T-helper 2 cell treated with Interferon-gamma antibody and Interleukin-4, amounts not matched to agents 100 ng/mL and 5 ng/mL, for 36 hours (primary cell): ENCODE results near the gene ATP8A1. TPM values are rescaled to one million over a fixed set of nuclear protein-coding genes. Genes with fewer than 3 reads are reported as not detected.
"Not testable (repeated sequence)": the region's sequence is repeated elsewhere in the genome, so short reads cannot be mapped to it uniquely, and the experiment has no call there.

Experiments
- intact Hi-C: fragments of 100-400 bp; cut with micrococcal nuclease; formaldehyde crosslinking; loops from one replicate; pipeline ENCODE4 v1.15.1; 2023
- total RNA-seq: library from RNA; stranded (reverse); gene quantifications from 2 replicates; pipeline ENCODE4 v1.2.3, GENCODE V29; 2022

The ATP8A1 gene
- total RNA-seq, 1 donor from 2014 or later = 22.1 TPM

DNA sequence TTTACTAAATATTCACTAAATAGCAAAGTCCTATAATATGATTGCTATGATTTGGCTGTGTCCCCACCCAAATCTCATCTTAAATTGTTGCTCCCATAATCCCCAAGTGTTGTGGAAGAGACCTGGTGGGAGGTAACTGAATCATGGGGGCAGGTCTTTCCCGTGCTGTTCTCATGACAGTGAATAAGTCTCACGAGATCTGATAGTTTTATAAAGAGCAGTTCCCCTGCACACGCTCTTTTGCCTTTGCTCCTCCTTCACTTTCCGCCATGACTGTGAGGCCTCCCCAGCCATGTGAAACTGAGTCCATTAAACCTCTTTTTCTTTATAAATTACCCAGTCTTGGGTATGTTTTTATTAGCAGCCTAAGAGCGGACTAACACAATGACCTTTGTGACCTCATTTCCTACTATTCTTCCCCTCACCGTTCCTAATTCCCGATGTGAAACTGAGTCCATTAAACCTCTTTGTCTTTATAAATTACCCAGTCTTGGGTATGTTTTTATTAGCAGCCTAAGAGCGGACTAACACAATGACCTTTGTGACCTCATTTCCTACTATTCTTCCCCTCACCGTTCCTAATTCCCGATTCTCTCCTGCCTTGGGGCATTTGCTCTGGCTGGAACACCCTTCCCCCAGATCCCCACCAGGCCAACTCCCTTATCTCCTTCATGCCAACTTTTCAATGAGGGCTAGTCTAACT is 4.2 kb downstream of the ATP8A1 start:
- intact Hi-C loops = not testable (repeated sequence)

DNA sequence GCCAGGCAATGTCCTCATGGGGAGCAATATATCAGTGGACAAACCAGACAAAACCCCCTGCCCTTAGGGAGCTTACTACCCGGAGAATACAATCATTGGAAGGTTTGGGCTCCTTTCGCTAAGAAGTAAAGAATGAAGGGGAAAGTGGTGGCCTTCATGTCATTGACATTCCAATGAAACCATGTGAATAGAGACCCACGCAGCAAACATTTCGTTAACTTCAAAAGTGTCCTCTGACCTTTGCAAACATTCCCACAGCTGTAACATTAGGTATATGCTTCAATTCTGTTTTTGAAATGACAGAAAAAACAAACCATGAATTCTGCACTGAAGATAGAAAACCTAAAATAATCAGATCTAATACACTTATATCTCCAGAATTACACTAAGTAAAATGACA is 7.0 kb downstream of the ATP8A1 start:
- intact Hi-C loops = no loop called here

DNA sequence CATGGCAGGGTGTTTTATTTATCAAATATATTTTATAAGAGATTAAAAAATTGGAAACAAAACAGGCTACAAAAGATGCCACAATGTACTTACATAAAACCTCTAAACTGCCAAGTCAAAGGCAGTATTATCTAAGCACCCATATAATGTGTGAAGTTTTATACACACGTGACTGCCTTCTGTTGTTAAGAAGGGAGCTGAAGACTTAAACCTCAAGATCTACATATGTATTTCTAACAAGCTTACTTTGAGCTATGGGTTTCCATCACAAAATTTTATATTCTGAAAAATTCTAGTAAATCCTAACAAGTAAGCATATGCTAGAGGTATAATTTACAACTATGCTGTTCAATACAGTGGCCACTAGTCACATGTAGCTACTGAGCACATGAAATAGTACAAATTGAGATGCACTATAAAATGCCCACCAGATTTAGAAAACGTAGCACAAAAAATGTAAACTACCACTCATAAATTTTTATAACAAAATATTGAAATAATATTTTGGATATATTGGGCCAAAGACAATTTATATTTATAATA is 9.8 kb downstream of the ATP8A1 start:
- intact Hi-C loops = no loop called here

DNA sequence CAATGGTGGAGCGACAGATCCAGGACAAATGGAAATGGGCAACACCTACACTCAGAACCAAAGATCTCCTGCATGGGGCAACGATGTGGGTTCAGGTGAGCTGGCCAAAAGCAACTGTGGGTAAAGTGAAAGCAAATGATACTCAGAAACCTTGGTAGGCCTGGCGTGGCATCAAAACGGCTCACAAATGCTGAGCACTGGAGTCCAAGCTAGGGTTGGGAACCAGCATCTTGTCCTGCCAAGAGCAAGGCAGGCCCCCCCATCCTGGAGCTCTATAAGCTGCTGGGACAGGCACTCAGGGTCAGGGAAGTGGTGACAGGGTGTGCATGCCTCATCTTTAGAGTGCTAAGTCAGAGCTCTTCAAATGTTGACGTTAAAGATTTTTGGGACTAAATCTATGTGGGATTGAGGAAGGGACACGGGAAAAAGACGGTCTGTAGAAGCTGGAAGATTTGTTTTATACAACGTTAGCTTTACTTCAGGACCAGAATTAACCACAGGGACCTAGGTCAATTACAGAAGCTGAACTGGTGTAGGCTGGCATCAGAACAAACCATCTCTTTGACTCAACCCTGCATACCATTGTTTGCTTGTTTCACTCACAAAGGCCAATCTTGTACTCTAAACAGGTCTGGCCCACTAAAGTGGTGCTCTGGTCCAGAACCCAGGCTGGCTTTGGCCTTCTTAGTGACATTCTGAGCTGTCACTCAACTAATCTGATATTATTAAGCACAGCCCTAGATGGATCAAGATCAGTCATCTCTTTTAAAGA is 10.7 kb downstream of the ATP8A1 start:
- intact Hi-C loops = no loop called here

DNA sequence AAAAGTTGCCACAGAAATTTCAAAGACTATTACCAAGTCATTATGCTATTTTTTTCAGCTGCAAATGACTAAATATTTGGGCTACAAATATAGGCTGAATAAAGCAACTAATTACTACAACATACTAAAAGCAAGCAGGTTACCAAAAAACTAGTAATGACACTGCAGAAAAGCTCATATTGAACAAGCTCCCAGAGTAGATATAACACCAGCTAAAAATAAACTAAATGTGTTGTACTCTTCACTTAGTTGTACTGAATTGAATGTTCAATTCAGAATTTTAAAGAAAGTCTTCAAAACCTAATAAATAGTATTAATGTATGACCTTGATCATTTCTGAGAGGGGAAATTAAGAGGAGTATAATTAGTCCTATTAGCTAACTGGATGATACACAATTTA is 12.0 kb downstream of the ATP8A1 start:
- intact Hi-C loops = no loop called here

DNA sequence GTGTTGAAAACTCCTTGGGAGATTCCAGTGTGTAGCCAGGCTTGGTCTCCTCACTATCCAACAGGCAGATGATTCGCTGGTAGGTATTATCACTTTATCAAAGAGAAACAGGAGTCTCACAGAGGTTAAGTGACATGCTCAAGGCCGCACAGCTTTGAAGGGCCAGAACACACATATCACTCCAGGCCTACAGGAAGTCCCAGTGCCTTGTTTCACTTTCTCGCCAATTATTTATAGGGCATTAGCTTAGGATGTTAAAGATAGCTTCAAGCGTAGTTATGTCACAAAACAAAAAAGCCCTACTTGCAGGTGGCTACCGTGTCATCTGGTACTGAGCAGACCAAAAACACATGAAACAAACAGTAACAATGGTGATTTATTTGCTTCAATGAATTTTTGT is 13.2 kb downstream of the ATP8A1 start:
- intact Hi-C loops = no loop called here

DNA sequence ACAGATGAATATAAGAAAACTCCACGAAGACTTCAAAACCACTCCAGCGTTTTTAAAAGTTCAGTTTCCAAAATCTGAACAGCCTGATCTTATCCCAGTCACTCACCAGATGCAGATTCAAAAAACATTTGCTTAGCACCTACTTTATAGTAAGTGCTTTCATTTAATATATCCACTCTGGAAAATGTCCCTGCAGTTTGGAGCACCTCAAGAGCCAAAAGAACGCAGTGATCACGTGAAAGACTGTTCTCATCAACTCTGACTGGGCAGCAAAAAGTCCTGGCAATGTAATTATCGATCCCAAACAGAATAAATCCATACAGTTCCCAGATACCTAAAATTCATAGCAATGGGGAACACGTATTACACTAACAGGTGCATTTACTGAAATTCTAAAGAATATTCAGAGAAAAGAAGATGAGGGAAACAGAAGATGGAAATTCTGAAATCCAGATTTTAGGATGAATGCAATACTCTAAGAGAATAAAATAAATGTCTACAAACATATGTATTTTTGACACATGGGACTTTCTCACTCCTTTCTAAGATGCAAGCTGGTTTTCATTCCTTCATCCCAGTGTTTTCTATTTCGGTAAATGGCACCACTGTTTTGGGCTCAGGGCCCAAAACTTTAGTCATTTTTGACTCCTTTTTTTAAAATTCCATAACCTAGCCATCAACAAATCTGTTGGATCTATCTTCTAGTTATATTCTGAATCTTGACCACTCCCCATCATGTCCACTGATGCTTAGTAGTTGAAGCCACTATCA is 13.9 kb downstream of the ATP8A1 start:
- intact Hi-C loops = no loop called here

DNA sequence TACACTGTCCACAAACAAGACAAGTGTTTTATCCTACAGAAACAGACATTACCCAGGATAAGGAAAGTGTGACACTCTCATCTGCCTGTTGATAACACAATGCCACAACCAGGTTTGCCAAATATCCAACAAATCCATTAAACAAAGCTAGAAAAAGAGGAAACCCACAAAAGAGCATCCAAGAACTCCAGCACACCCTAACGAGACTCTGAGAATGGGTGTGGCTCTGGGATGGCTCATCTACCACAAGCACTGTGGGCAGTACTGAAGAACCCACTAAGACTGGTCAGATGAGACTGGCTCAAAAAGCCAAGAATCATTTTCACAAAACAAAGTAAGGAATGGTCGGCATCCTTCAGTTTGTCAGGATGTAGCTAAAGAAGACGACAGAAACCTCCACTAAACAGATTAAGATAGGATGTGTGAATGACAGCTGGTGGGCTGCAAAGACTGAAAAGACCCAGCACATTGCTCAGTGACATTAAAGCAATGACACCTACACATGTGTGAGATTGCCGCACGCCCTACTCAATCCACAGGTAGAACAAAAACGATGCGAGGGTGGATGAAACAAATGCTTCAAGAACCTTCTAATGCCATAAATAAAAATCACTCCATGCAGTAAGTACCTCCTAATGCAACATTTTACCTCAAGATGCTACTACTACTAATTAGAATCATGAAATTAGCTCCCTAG is 14.7 kb downstream of the ATP8A1 start:
- intact Hi-C loops = no loop called here

DNA sequence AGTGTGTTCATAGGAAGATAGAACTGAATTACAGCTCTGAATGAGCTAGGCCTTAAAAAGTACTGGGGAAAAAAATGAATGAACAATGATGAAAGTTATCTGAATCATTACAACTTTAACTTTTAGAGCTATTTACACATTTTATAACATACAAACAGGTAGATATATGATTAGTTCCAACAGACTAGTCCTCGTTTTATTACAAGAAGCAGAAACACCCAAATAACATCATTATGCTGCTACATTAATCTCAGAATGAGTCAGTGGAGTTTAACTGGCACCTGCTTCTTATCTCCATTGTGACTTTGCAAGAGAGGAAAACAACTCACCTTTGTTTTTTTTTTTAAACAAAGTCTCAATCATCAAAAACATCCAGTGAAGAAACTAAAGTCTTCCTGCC is 15.2 kb downstream of the ATP8A1 start:
- intact Hi-C loops = loop anchor here (2.0 kb wide), 1 partner anchor 13 kb away; no protein-coding TSS in a partner anchor

DNA sequence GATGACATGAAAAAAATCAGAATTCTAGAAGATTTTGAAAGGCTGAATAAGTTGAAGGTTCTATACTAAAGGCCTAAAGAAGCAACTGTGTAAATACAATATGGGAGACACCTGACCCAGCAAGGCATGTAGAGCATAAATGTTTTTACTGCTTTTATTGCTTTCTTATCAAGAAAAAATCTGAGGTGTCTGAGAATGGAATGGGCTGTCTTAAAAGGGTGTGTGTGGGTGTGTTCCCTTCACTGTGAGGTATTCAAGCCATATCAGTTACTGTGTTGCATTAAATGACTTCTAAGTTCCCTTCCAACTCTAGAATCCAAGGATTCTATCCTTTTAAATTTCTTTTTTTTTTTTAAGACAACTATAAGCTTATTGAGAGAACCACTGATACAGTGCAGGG is 15.7 kb downstream of the ATP8A1 start:
- intact Hi-C loops = loop anchor here (2.0 kb wide), 1 partner anchor 14 kb away; no protein-coding TSS in a partner anchor

DNA sequence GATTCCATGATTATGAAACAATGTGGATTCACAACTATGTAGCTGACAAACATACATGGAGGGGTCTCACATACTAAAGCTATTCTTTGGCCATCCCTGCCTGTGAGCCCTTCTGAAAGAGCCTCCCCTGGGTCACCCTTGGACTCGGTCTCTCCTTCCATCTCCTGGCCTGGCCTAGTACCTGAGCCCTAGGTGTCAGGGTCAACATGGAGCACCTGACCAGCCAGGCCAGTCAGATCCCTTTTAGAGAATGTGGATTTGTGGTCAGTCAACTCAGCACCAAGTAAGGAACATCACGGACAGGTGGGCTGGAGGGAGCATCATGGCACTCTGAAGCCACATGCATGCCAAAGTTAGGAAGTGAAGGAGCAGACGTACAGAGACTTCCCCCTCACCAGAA is 16.3 kb downstream of the ATP8A1 start:
- intact Hi-C loops = loop anchor here (2.0 kb wide), 1 partner anchor 14 kb away; no protein-coding TSS in a partner anchor

DNA sequence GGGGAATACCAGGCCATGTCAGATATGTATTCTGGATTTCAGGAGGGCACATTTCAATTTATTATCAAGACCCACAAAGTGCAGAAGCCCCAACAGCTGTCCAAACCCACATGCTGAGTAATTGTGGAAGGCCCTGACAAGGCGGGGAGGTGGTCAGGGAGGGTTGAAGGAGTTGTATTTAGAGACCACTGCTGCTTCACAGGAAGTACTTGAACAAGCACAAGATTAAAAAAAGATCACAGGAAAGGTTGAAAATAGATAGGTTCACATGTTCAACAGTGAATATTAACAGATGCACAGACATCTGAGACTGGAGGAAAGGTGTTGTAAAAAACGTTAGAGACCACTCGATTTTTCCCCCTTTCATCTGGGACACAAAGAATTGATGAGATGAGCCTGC is 17.9 kb downstream of the ATP8A1 start:
- intact Hi-C loops = no loop called here

DNA sequence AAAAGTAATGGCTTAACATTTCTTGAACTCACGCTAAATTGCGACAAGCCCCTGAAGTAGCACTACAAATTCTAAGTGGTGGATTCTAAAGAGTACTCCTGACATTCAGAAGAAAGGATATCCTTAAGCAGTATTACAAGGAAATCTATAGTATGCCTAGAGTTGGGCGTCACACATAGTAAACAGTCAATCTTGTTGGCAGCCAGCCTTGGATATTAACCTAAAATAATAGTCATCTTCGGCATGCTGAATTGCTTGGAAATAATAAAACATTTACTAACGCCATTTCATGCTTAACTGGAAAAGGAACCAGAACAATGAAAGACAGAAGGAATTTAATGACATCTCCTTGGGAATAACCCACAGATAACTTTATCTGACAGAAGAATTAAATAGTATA is 18.6 kb downstream of the ATP8A1 start:
- intact Hi-C loops = no loop called here

DNA sequence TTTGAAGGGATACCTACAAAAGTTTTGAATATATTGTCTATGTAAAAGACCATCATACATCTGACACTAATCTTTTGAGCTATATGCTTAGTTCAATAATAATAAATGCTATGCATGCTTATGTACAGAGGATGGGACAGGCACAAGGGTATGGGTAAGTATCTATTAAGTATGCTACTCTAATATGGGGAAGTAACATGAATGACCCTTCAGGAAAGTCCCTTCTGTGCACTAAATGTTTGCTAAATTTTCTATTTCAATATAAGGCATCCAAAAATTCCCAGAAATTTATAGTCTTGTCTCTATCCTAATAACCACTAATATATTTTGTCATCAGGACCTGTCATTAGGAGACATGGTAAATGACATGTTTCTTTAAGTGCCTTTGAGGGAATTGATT is 19.0 kb downstream of the ATP8A1 start:
- intact Hi-C loops = no loop called here

DNA sequence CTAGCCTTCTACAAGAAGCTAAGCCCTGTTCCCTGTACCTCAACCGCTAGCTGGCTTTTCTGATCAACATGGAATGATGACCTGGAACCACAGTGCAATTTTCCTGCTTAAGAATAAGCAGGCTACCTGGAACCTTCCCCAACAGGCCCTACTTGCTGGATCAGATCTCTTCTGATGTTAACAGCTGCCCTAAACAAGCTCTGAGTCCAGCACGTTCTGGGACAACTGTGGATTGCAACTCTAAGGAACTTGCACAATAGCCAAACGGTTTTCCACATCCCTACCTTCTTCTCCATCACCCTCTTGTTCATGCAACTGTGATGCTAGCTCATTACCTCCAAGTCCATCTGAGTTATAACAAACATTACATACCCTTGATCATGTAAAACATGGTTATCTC is 19.8 kb downstream of the ATP8A1 start:
- intact Hi-C loops = no loop called here

DNA sequence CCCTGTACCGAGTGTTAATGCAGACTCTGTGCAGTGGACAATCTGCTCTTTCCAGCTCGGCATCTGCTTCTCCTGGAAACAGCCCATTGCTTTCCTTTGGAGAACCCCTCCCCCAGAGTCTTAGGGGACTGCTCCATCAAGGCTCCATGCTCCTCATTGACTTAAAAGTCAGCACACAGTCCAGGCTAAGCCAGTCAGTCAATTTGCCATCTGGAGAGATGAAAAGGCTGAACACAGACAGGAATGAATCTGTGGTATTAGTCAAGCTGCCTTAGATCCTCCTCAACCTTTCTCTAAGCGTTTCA is 20.3 kb downstream of the ATP8A1 start:
- intact Hi-C loops = no loop called here

DNA sequence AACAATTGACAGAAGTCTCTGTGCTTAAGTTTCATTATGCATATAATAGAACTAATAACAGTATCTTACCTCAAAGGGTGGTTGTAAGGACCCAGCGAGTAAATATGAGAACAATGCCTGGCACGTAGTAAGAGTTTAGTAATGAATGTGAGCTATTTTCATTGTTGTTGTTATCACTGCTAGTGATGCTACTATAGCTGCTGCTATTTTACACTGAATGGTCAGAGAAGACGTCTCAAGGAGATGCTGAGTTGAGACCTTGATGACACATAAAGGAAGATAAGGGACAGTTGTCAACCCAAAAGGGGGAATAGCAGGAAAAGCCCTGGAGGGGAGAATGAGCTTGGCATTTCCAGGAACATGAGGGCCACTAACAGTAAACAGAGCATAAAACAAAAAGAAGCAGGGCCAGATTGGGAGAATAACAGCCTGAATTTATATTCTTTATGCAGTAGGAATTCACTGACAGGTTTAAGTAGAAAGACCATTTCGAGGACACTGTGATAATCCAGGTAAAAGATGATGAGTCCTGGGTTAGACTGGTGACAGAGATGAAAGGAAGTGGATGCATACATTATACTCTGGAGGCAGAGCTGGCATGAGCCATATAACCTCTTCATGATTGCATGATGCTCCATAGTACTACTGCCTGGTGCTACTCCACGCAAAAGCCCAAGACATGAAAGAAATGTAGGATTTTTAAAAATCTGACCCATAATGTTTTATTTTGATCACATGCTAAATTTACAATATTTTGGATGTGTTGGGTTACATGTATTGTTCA is 23.1 kb downstream of the ATP8A1 start:
- intact Hi-C loops = no loop called here

DNA sequence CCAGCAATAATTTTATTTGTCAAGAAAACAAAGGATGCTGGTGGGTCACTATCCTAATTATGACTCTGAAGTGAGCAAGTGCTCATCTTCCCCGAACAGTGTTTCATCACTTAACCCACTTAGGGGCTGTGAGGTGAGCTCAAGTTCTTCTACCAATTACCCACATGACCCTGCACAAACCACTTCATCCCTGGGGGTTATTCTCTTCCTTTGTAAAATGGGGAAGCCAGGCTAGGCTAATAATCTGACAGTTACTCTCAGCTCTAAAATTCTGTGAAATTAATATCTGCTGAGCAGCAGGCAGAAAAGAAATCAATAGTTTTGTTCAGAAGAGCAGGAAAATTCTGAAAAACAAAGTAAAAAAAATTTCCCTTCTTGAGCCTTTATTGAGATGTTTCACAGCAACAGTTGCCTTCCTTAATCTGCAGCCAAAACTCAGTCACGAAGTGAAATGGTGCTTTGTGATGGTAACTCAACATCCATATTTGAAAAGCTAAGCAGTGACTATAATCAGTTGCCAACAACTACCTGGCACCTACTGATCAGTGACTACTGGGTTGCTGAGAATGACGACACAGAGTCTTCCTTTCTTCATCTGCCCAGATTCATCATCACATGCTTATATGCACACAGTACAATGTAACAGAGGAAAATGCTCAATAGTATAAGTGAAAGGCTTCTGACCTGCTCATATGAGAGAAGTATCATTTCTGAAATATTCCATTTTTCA is 24.1 kb downstream of the ATP8A1 start:
- intact Hi-C loops = no loop called here

DNA sequence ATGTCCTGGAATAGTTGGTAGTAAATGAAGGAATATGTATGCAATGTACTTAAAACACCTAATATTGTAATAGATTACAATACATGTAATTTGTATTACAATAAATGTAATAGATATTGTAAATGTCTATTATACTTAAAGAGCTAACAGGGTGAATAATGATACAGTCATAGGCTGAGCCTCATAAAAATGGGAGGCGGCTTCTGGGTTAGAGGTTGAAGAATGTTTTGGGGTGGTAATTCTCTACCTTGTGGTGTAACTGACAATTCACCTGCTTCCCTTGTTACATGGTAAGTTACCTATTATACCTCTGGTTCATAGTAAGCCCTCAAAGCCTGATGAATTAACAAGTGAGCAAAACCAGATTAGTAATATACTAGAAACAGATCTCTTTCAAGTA is 26.0 kb downstream of the ATP8A1 start:
- intact Hi-C loops = no loop called here

DNA sequence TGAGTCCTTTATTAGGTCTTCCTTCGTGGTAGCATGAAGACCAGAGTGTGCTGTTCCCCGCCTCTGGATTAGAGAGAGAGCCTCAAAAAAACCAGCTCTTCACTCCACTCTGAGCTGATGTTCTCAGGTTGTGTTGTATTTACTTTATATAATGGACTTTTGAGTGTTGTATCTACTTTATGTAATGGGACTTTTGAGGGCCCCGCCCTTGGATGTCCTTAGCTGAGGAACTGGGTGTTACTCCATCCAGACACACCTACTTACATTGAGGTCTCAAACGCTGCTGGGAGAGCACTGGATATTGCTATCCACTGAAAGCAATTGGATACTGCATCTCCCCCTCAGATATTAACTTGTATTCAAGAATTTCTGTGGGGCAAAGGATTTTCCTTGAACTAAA is 28.2 kb downstream of the ATP8A1 start:
- intact Hi-C loops = no loop called here
